Central memory CD4-positive, alpha-beta T cell (primary cell): ENCODE data around the gene PPP2R1A.
"Not testable (repeated sequence)": the region's sequence is repeated elsewhere in the genome, so short reads cannot be mapped to it uniquely, and the experiment has no call there.

Source experiments
- DNase-seq: peaks from one replicate; pipeline ENCODE4 v3.0.0; 2022

The PPP2R1A gene

DNA sequence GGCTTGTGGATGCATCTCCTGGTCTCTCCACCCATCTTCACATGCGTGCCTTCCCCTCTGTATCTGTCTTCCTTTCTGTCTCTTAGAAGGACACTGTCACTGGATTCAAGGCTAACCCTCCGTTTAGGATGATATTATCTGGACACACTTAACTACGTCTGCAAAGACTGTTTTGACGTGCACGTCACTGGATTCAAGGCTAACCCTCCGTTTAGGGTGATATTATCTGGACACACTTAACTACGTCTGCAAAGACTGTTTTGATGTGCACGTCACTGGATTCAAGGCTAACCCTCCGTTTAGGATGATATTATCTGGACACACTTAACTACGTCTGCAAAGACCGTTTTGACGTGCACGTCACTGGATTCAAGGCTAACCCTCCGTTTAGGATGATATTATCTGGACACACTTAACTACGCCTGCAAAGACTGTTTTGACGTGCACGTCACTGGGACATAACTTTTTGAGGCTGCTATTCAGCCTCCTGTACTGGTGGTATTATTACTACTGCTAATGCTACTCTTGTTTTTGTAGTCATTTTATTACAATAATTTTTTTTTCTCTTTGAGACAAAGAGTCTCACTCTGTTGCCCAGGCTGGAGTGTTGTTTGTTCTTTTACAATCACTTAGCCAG is 11.0 kb downstream of the PPP2R1A start:
- not testable (repeated sequence) for DNase-seq

DNA sequence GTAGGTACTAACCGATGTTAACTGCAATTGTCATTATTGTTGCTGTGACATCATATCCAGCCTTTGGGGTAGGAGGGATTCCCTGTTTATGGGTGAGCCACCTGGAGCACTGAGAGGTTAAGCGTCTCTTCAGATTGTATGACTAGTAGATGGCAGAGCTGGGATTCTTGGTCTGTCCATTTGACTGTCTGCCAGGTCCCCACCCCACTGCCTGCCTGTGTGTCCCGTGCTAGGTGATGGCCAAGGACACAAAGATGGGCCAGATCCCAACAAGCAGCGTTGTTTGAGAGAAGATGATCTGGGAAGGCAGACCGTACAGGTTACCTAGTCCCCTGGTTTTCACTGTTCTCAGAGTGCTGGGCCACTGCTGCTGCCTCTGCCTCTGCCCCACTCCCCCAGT is 16.6 kb downstream of the PPP2R1A start:
- no peak for DNase-seq

DNA sequence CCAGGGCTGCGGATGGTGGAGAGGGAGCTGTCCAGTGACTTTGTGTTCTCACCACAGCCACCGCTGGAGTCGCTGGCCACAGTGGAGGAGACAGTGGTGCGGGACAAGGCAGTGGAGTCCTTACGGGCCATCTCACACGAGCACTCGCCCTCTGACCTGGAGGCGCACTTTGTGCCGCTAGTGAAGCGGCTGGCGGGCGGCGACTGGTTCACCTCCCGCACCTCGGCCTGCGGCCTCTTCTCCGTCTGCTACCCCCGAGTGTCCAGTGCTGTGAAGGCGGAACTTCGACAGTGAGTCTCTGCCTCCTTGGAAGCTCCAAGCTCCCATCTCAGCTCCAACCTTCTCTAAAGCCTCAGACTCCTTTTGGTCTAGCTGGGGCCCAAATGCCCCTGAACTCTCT is 21.4 kb downstream of the PPP2R1A start:
- DNase-seq = no peak

DNA sequence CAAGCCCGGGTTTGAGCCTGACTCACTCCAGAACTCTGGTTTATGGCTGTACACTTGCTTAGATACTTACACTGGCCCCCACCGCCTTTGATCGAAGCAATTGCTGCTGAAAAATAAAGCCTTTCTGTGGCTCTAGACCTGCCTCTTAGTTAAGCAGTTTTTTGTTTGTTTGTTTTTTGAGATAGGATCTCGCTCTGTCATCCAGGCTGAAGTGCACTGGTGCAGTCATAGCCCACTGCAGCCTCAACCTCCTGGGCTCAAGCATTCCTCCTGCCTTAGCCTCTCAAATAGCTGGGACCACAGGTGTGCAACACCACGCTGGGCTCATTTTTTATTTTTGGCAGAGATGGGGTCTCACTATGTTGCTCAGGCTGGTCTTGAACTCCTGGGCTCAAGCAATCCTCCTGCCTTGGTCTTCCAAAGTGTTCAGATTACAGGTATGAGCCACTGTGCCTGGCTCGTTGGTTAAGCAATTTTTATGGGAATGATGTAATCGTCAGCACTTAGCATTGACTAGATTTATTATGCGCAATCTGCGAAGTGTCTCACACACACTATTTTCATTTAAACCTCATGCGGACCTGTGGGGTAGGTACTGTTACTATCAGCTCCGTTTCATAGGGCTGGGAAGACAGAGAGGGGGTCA is 22.2 kb downstream of the PPP2R1A start:
- DNase-seq = no peak

DNA sequence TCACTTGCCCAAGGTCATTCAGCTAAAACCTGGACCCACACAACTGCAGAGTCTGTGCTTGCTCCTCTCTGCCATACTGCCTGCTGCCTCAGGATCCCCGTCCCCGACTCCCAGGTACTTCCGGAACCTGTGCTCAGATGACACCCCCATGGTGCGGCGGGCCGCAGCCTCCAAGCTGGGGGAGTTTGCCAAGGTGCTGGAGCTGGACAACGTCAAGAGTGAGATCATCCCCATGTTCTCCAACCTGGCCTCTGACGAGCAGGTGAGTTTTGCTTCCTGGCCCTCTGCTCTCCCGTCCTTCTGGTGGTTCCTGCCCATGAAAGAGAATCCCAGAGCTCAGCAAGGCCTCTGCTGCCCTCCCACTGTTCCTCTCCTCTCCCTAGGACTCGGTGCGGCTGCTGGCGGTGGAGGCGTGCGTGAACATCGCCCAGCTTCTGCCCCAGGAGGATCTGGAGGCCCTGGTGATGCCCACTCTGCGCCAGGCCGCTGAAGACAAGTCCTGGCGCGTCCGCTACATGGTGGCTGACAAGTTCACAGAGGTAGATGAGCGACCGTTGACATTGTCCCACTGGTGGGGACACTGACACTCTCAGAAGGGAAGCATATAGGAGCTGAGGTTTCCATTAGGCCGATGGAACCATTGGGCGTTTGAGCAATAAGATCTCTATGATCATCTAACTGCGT is 22.9 kb downstream of the PPP2R1A start:
- DNase-seq = no peak

DNA sequence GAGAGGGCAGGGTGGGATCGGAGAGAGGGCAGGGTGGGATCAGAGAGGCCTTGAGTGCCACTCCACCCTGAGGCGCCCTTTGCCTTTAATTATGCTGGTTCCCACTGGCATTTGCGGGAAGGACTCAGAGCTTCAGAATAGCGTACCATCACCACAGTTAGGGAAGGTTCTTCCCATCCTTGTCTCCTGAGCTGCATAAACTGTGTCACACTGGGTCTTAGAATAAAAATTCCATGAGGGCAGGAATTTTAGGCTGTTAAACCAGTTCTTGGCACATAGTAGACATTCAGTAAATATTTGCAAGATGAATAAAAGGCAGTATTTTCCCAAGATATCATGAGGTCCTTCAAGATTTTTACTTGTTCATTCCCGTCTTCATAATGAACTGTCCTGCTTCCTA is 24.4 kb downstream of the PPP2R1A start:
- no peak for DNase-seq

DNA sequence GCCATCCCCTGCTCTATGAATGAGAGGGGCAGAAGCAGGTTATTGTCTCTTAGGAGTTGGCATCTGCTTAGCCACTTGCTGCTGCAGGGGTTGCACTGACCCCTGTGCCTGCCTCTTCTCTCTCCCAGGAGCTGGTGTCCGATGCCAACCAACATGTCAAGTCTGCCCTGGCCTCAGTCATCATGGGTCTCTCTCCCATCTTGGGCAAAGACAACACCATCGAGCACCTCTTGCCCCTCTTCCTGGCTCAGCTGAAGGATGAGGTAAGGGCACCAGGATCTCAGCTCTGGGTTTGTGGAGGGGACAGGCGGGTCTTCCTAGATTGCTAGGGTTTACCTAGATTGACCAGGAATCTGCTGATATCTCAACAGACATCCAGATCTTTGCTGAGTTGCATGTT is 26.5 kb downstream of the PPP2R1A start:
- no peak for DNase-seq

DNA sequence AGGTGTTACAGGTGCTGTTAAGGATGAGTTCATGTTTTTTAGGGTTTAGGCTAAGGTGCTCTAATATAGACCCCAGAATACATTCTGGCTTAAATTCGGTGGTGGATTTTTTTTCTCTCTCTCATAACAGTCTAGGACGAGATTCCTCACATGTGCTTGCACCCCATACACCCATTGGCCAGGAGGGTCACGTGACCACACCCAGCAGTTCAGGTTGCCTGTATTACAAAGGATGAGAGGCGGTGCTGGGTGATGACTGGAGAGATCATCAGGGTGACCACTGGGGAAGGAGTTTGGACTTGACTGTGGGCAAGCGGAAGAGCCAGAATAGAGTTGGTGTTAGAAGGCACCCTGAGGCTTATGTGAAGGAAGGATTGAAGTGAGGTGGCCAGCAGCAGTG is 27.7 kb downstream of the PPP2R1A start:
- DNase-seq = no peak

DNA sequence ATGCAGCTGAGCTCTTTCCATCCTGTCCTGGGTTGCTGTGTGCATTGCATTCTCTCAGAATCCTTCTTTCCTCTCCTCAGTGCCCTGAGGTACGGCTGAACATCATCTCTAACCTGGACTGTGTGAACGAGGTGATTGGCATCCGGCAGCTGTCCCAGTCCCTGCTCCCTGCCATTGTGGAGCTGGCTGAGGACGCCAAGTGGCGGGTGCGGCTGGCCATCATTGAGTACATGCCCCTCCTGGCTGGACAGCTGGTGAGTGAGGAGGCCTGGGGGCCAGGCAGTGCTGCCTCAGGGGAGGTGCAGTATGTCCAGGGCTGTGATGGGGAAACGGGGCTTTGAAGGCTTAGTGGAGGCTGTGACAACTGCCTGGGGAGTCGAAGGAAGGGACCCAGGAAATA is 29.8 kb downstream of the PPP2R1A start:
- DNase-seq = no peak

DNA sequence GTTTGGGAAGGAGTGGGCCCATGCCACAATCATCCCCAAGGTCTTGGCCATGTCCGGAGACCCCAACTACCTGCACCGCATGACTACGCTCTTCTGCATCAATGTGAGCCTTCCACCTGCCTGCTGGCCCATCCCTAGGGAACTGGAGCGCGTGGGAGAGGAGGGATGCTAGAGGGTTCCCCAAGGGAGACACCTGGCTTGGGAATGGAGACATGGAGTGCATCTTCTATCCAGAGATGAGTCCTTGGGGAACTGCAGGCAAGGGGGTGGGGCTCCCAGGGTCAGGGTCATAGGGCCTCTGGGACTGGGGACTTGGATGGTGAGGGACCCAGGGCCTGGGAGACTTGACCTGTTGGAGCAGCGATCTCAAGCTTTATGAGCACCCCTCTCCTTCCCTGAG is 31.2 kb downstream of the PPP2R1A start:
- DNase-seq = no peak

DNA sequence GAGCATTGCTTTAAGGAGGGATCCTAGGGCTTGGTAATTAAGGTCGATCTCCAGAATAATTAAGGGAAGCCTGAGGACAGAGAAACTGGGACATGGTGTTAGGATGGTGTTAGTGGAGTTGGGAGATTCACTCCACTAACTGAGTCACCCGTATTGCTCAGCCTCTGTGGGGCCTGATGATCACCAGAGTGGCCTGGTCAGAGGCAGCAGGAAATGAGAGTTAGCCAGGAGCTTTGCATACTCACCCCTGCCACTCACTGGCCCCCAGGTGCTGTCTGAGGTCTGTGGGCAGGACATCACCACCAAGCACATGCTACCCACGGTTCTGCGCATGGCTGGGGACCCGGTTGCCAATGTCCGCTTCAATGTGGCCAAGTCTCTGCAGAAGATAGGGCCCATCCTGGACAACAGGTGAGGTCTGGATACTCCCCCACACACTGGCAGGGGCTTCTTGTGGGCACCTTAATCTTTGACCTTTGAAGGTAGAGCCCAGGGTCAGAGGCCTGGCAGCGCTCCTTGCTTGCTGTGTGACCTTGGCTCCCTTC is 32.1 kb downstream of the PPP2R1A start:
- DNase-seq = no peak

DNA sequence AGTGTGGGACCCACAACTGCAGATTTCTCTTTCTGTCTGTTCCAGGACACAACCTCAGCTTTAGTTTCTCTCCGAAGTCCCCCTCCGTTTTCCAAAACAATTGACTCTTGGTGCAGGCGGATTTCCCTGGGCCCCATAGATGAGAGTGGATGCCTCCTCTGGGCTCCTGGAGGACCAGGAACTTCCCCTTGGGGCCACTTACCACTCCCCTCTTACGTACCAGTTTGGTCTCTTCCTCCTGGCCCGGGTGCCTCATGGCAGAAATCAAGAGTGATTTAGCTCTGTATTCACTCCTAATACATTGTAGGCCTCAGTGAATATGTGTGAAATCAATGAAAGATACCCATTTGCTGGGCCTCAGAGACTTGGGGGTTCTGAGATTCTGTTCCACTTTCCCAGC is 34.4 kb downstream of the PPP2R1A start:
- no peak for DNase-seq

DNA sequence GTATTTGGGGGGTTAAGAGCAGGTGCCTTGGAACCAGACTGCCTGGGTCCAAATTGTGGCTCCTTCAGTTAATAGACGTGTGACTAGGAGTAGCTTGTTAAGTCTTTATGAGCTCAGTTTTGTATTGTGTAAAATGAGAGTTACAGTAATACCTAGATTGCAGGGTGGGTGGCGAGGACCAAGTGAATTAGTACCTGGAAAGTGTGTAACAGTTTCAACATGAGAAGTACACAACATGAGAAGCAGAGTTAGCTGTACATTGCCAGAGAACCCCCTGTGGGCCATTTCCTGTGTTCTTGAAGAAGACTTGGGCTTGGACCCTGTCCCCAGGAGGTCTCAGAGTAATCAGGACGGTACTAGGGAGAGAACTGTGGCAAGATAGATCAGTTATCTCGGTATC is 36.8 kb downstream of the PPP2R1A start:
- no peak for DNase-seq

DNA sequence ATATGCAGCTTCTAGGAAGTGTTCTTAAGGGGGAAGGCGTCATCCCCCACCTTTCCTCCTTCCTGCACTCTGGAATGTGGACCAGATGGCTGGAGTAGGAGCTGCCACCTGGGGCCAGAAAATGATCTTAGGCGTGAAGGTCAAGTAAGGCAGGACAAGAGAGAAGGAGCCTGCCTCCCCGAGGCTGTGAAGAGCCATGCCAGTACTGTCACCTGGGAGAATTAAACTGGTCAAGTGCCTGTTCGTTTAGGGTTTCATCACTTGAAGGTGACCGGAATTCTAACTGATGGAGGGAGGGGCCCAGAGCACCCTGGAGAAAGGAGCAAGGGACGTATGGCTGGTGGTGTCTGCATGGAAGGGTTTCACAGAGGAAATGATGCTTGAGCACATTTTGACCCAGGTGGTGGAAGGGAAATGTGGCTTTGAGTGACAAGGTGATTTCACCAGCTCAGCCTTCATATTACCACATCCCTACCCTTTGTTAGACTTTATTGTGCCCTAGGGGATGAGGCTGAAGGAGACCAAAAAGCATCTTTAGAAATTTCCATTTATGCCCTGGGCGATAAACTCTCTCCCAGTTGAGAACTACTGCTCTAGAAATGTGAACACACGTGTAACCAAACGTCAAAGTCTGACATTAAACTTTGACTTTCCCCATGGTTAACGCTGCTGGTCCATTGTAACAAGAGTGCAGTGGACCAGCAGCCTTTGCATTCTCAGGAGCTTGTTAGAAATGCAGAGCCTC is 37.5 kb downstream of the PPP2R1A start:
- no peak for DNase-seq

DNA sequence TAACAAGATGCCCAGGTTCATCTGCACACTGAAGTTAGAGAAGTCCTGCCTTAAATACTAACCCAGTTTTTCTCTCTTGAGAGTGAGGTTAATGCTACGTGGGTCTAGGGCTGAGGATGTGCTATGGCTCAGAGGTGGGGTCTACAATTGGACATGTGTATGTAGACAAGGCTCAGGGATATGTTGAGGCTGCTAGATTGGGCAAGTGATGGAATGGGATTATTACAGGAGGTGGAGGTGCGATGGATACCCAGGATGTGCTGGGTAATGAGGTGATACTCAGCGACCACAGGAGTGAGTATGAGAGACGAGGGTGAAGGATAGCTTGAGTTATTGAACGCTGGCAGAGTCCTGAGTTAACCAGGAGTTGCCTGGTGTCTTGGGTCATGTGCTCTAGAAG is 38.1 kb downstream of the PPP2R1A start:
- no peak for DNase-seq

DNA sequence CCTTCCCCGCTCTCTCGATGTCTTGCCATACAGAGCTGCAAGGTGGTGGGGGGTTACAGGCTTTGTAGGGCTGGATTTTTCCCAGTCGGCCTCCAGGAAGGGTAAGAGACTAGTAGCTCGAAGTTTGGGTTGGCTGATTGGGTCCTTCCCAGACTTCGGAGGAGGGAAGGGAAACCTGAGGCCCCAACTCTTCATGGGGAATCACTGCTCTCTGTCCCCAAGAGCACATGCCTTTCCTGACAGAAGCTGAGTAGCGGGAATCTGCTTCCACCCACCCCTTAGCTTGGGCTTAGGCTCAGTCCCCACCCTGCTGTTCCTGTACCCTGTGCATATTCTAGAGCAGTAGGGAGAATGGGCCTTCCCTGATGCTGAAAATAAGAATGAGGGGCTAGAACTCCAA is 39.7 kb downstream of the PPP2R1A start:
- no peak for DNase-seq

DNA sequence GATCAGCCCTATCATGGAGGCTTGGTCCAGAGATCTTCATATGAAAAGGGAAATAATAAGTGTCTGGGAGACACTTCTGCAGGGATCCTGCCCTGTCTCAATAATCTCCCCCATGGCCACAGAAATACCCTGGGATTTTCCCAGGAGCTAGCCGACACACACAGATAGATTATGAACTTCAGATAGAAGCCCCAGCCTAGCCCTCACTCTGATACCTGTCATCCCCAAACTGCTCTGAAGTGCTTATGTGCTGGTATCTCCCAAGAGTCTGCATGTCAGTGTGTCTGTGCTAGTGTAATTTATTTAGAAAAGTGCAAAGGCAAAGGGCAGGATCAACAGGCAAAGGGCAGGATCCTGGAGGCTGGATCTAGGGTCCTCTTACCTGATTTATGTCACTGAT is 40.8 kb downstream of the PPP2R1A start:
- no peak for DNase-seq

DNA sequence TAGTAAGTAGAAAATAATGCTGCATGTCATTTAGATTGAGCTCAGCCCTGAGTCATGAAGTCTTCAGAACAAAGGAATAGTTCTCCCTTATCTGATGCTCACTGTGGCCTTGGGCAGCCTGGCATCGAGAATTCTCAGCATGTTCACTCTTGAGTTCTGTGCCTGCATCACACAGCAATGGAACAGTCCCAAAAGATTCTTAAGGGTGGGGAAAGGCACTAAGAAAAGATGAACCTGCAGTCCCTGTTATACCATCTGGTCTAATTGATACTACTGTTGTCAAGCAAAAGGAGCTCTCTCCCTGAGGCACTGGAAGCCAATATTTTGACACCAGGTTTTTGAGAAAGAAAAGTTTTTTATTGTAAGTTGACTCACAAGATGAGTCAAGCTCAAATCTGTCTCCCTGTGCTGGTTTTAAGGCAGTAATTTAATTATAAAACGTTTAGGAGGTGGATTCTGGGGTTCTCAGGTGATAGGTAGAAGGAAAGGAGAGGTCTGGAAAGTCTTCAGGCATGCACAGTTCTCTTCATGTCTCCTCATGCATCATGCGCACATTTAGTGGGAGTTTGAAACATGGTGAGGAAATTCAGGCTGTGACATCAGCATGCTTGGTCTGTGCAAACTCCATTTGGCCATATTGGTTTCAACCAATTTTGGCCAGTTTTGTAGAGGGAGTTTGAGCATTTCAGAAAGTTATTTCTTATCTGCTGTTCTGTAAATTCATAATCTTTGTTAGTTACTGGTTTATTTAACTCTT is 41.5 kb downstream of the PPP2R1A start:
- no peak for DNase-seq

DNA sequence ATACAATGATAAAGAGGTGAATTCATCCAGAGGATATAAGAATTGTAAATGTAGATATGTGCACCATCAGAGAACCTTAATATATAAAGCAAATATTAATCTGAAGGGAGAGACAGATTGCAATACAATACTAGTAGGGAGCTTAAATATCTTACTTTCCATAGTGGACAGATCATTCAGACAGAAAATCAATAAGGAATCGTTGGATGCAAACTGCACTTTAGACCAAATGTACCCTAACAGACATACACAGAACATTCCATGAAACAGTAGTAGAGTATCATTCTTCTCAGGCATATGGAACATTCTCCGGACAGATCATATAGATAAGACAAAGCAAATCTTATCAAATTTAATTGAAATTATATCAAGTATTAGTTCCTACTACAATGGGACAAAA is 44.6 kb downstream of the PPP2R1A start:
- no peak for DNase-seq

DNA sequence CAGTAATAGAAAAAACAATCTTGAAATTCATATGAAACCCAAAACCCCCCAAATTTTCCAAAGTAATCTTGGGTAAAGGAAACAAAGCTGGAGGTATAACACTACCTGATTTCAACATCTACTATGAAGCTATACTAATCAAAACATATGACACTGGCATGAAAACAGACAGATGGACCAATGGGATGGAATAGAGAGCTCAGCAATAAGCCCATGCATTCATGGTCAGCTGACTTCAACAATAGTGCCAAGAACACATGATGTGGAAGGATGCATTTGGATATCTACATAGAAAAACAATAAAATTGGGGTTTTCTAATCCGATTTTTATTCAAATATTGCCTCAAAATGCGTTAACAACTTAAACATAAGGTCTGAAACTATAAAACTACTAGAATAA is 47.3 kb downstream of the PPP2R1A start:
- DNase-seq = no peak

DNA sequence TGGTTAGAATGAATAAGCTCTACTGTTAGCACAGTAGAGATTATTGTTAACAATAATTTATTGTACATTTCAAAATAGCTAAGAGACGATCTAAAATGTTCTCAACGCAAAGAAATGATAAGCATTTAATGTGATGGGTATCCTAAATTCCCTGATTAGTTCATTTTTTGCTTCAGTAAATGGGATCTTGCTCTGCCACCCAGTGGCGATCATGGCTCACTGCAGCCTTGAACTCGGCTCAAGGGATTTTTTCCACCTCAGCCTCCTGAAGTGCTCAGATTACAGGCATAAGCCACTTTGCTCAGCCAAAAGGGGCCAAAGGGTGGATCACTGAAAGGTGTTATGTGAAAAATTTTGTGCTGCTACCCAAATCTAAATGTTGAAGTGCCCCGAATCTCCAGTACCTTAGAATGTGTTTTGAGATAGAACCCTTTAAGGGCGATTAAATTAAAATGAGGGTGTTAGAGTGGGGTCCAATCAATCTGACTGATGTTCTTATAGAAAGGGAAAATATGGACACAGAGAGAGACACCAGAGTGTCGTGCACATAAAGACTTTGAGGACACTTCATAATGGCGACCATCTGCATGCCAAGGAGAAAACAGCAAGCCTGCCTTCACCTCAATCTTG is 48.0 kb downstream of the PPP2R1A start:
- DNase-seq = peak; percentile 44

DNA sequence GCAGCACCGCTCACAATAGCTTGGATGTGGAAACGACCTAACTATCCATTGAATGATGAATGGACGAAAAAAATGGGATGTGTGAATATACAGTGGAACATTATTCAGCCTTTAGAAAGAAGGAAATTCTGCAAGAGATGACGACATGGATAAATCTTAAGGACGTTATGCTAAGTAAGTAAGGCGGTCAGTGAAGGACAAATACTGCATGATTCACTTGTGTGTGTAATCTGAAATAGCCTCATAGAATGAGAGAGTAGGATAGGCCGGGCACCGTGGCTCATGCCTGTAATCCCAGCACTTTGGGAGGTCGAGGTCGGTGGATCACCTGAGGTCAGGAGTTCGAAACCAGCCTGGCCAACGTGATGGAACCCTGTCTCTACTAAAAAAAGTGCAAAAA is 54.2 kb downstream of the PPP2R1A start:
- no peak for DNase-seq
